Peyer's patch (tissue), 4 donors: ENCODE results near the gene TRAPPC12. TPM values are rescaled to one million over a fixed set of nuclear protein-coding genes. Genes with fewer than 3 reads are reported as not detected.

Source experiments
- DNase-seq, 3 donors: peaks; one replicate each; pipeline ENCODE4 v3.0.0-alpha.2; 2017 to 2019
- H3K27ac ChIP-seq, 4 donors: fragments of 200-600 bp; sonication (generic); one replicate each; pipeline ENCODE4 v1.5.1; 2016 to 2019
- H3K27me3 ChIP-seq, 2 donors: fragments of 200-600 bp; sonication (generic); one replicate each; pipeline ENCODE4 v1.5.1; 2019
- H3K36me3 ChIP-seq, 3 donors: fragments of 200-600 bp; sonication (generic); one replicate each; pipeline ENCODE4 v1.5.1; 2016 to 2019
- H3K4me1 ChIP-seq, 4 donors: fragments of 200-600 bp; sonication (generic); one replicate each; pipeline ENCODE4 v1.5.1; 2016 to 2019
- H3K4me3 ChIP-seq, 4 donors: fragments of 200-600 bp; sonication (generic); 1 replicate in 3 of 4; 2 replicates in 1 of 4; pipeline ENCODE4 v1.5.1; 2016 to 2019; ENCODE audit warnings: mild to moderate bottlenecking in 1 of 4
- H3K9me3 ChIP-seq, 4 donors: fragments of 200-600 bp; sonication (generic); one replicate each; pipeline ENCODE4 v1.5.1; 2016 to 2019; ENCODE audit warnings: mild to moderate bottlenecking in 1 of 4
- CTCF ChIP-seq, 6 experiments: fragments of 450-650 bp in 4 of 6; fragments of 200-600 bp in 2 of 6; sonication (generic) in 1 of 6; IDR thresholded peaks; one replicate each; pipeline ENCODE4 v1.5.1; 2017 to 2019; ENCODE audit warnings: antibody characterized with exemption in 6 of 6, mild to moderate bottlenecking in 3 of 6, moderate library complexity in 1 of 6
- POLR2A ChIP-seq, 2 donors: fragments of 450-650 bp; IDR thresholded peaks; one replicate each; pipeline ENCODE4 v1.5.1; 2017; ENCODE audit warnings: antibody characterized with exemption in 2 of 2, mild to moderate bottlenecking in 2 of 2, moderate library complexity in 2 of 2
- total RNA-seq, 4 donors: library from RNA; depleted of rRNA; stranded (reverse); fragments of >200 nt; gene quantifications; one replicate each; pipeline ENCODE4 v1.1.0, GENCODE V29; 2016

The TRAPPC12 gene
- total RNA-seq, 4 donors from 2014 or later, result 122 to 191 (median 158) TPM

GRCh38 chr2:3396920-3397559 lies 17.5 kb downstream of the TRAPPC12 start:
- H3K27me3 ChIP-seq, result no peaks in the 10 kb centered on the region
- no peak overlapping the region for H3K27ac ChIP-seq
- TF ChIP-seq POLR2A (IDR thresholded peaks at IDR 0.05), result no peak
- TF ChIP-seq CTCF (IDR thresholded peaks at IDR 0.05), result no peak
- H3K36me3 ChIP-seq, result peaks cover 0 to 55% (median 0%) of the 10 kb centered on the region in 3 donors
- H3K9me3 ChIP-seq, result peaks cover 0 to 17% (median 3%) of the 10 kb centered on the region in 4 donors
- H3K4me1 ChIP-seq, result no peaks in the 10 kb centered on the region
- H3K4me3 ChIP-seq, result no peak overlapping the region
- no peak for DNase-seq

- Histone ChIP-seq H3K4me1 (no peaks in the 10 kb centered on the region), H3K36me3 (peaks cover 0 to 54% (median 0%) of the 10 kb centered on the region in 3 donors), H3K9me3 (peaks cover 0 to 17% (median 3%) of the 10 kb centered on the region in 4 donors), H3K27ac (no peak overlapping the region), H3K27me3 (no peaks in the 10 kb centered on the region), H3K4me3 (no peak overlapping the region)
- TF ChIP-seq CTCF (IDR thresholded peaks at IDR 0.05) (no peak), POLR2A (IDR thresholded peaks at IDR 0.05) (no peak)
- no peak for DNase-seq
Observed at GRCh38 chr2:3398857-3399256, 19.4 kb downstream of the TRAPPC12 start.

- Histone ChIP-seq H3K9me3 (peaks cover 0 to 17% (median 3%) of the 10 kb centered on the region in 4 donors), H3K4me1 (no peaks in the 10 kb centered on the region), H3K27me3 (no peaks in the 10 kb centered on the region), H3K4me3 (no peak overlapping the region), H3K27ac (no peak overlapping the region), H3K36me3 (peaks cover 0 to 52% (median 0%) of the 10 kb centered on the region in 3 donors)
- DNase-seq, result no peak
- TF ChIP-seq POLR2A (IDR thresholded peaks at IDR 0.05) (no peak), CTCF (IDR thresholded peaks at IDR 0.05) (no peak)
Observed at GRCh38 chr2:3399381-3399780, 19.9 kb downstream of the TRAPPC12 start.

GRCh38 chr2:3399829-3400228 lies 20.3 kb downstream of the TRAPPC12 start:
- no peak for TF ChIP-seq CTCF (IDR thresholded peaks at IDR 0.05)
- no peak for TF ChIP-seq POLR2A (IDR thresholded peaks at IDR 0.05)
- no peak overlapping the region for H3K4me3 ChIP-seq
- peaks cover 0 to 49% (median 0%) of the 10 kb centered on the region in 3 donors for H3K36me3 ChIP-seq
- no peaks in the 10 kb centered on the region for H3K27me3 ChIP-seq
- DNase-seq, result no peak
- no peaks in the 10 kb centered on the region for H3K4me1 ChIP-seq
- peaks cover 0 to 17% (median 3%) of the 10 kb centered on the region in 4 donors for H3K9me3 ChIP-seq
- no peak overlapping the region for H3K27ac ChIP-seq

- TF ChIP-seq CTCF (IDR thresholded peaks at IDR 0.05) (no peak), POLR2A (IDR thresholded peaks at IDR 0.05) (no peak)
- Histone ChIP-seq H3K27ac (no peak overlapping the region), H3K36me3 (peaks cover 0 to 43% (median 0%) of the 10 kb centered on the region in 3 donors), H3K4me1 (no peaks in the 10 kb centered on the region), H3K27me3 (no peaks in the 10 kb centered on the region), H3K4me3 (no peak overlapping the region), H3K9me3 (no peaks in the 10 kb centered on the region)
- DNase-seq, result no peak
Observed at GRCh38 chr2:3403587-3404334, 24.3 kb downstream of the TRAPPC12 start.
